ENCODE measurements around the gene SSR1. TPM values are rescaled to one million over a fixed set of nuclear protein-coding genes. Genes with fewer than 3 reads are reported as not detected.

SSR1 gene
- total and polyA plus RNA-seq, 2 donors from 2014 or later, result 40.4 to 163 TPM

DNA sequence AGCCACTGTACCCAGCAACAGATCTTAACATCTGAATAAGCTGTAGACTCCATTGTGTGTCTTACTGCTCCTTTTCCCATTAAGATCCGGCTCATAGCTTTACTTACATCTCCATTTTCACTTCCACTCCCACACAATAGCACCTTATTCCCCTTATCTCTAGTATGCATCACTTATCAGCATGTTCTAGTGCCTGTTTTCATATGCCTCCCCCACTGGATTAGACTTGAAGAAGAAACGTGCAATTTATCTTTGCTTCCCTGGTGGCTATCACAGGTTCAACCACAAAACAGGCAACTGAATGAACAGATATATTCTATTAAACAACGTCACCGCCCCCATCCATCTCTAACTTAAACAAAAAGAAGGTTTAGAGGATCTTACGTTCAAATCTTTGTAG lies 12.1 kb downstream of the SSR1 start:
- Histone ChIP-seq H3K27ac (ENCODE audit: low read depth in 2 of 2, low read length in 2 of 2) (no peak overlapping the region), H3K9ac (ENCODE audit: low read length in 3 of 3) (no peak overlapping the region), H3K9me3 (ENCODE audit: control insufficient read depth in 2 of 3, insufficient read depth in 1 of 3, low read length in 3 of 3) (no peaks in the 10 kb centered on the region), H3K4me1 (ENCODE audit: control insufficient read depth in 2 of 3, insufficient read depth in 2 of 3, low read depth in 1 of 3, low read length in 3 of 3) (no peaks in the 10 kb centered on the region), H3K36me3 (ENCODE audit: control insufficient read depth in 2 of 3, insufficient read depth in 3 of 3, low read length in 3 of 3) (peaks cover 4 to 52% (median 26%) of the 10 kb centered on the region in 3 donors), H3K27me3 (ENCODE audit: control insufficient read depth, insufficient read depth, low read length) (no peaks in the 10 kb centered on the region), H3K4me3 (ENCODE audit: low read length in 3 of 3) (no peak overlapping the region)
- intact Hi-C loops (cut with DNase I), result no loop called here
- no peak for DNase-seq
- FAIRE-seq, result no peak
- TF ChIP-seq, protein P1, sequence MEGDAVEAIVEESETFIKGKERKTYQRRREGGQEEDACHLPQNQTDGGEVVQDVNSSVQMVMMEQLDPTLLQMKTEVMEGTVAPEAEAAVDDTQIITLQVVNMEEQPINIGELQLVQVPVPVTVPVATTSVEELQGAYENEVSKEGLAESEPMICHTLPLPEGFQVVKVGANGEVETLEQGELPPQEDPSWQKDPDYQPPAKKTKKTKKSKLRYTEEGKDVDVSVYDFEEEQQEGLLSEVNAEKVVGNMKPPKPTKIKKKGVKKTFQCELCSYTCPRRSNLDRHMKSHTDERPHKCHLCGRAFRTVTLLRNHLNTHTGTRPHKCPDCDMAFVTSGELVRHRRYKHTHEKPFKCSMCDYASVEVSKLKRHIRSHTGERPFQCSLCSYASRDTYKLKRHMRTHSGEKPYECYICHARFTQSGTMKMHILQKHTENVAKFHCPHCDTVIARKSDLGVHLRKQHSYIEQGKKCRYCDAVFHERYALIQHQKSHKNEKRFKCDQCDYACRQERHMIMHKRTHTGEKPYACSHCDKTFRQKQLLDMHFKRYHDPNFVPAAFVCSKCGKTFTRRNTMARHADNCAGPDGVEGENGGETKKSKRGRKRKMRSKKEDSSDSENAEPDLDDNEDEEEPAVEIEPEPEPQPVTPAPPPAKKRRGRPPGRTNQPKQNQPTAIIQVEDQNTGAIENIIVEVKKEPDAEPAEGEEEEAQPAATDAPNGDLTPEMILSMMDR (IDR thresholded peaks at IDR 0.05; ENCODE audit: borderline replicate concordance, extremely low read depth, insufficient read depth), result no peak

- FAIRE-seq (no peak), DNase-seq (no peak)
- TF ChIP-seq, protein P1 (IDR thresholded peaks at IDR 0.05; ENCODE audit: borderline replicate concordance, extremely low read depth, insufficient read depth), result no peak
- no peaks in the 10 kb centered on the region for H3K4me1 ChIP-seq (ENCODE audit: control insufficient read depth in 2 of 3, insufficient read depth in 2 of 3, low read depth in 1 of 3, low read length in 3 of 3)
- intact Hi-C loops (cut with DNase I), result no loop called here
- H3K27me3 ChIP-seq (ENCODE audit: control insufficient read depth, insufficient read depth, low read length), result no peaks in the 10 kb centered on the region
- no peak overlapping the region for H3K27ac ChIP-seq (ENCODE audit: low read depth in 2 of 2, low read length in 2 of 2)
- peaks cover 2 to 46% (median 26%) of the 10 kb centered on the region in 3 donors for H3K36me3 ChIP-seq (ENCODE audit: control insufficient read depth in 2 of 3, insufficient read depth in 3 of 3, low read length in 3 of 3)
- no peak overlapping the region for H3K9ac ChIP-seq (ENCODE audit: low read length in 3 of 3)
- H3K9me3 ChIP-seq (ENCODE audit: control insufficient read depth in 2 of 3, insufficient read depth in 1 of 3, low read length in 3 of 3), result no peaks in the 10 kb centered on the region
- H3K4me3 ChIP-seq (ENCODE audit: low read length in 3 of 3), result no peak overlapping the region
These were observed 14.9 kb downstream of the SSR1 start for GRCh38 chr6:7298113-7298512.

- H3K27ac ChIP-seq (ENCODE audit: low read depth in 2 of 2, low read length in 2 of 2), result no peak overlapping the region
- H3K36me3 ChIP-seq (ENCODE audit: control insufficient read depth in 2 of 3, insufficient read depth in 3 of 3, low read length in 3 of 3), result peaks cover 2 to 48% (median 19%) of the 10 kb centered on the region in 3 donors
- no peaks in the 10 kb centered on the region for H3K4me1 ChIP-seq (ENCODE audit: control insufficient read depth in 2 of 3, insufficient read depth in 2 of 3, low read depth in 1 of 3, low read length in 3 of 3)
- H3K27me3 ChIP-seq (ENCODE audit: control insufficient read depth, insufficient read depth, low read length), result no peaks in the 10 kb centered on the region
- H3K4me3 ChIP-seq (ENCODE audit: low read length in 3 of 3), result no peak overlapping the region
- H3K9ac ChIP-seq (ENCODE audit: low read length in 3 of 3), result no peak overlapping the region
- no peaks in the 10 kb centered on the region for H3K9me3 ChIP-seq (ENCODE audit: control insufficient read depth in 2 of 3, insufficient read depth in 1 of 3, low read length in 3 of 3)
- DNase-seq, result no peak
- TF ChIP-seq, protein P1 (IDR thresholded peaks at IDR 0.05; ENCODE audit: borderline replicate concordance, extremely low read depth, insufficient read depth), result no peak
- intact Hi-C loops (cut with DNase I), result no loop called here
- no peak for FAIRE-seq
These were observed 16.4 kb downstream of the SSR1 start for GRCh38 chr6:7296602-7297001.

- FAIRE-seq (no peak), DNase-seq (no peak)
- no peak overlapping the region for H3K9ac ChIP-seq (ENCODE audit: low read length in 3 of 3)
- H3K4me3 ChIP-seq (ENCODE audit: low read length in 3 of 3), result no peak overlapping the region
- TF ChIP-seq, protein P1 (IDR thresholded peaks at IDR 0.05; ENCODE audit: borderline replicate concordance, extremely low read depth, insufficient read depth), result no peak
- H3K27me3 ChIP-seq (ENCODE audit: control insufficient read depth, insufficient read depth, low read length), result no peaks in the 10 kb centered on the region
- H3K36me3 ChIP-seq (ENCODE audit: control insufficient read depth in 2 of 3, insufficient read depth in 3 of 3, low read length in 3 of 3), result peaks cover 2 to 41% (median 17%) of the 10 kb centered on the region in 3 donors
- no peaks in the 10 kb centered on the region for H3K9me3 ChIP-seq (ENCODE audit: control insufficient read depth in 2 of 3, insufficient read depth in 1 of 3, low read length in 3 of 3)
- intact Hi-C loops (cut with DNase I), result no loop called here
- H3K4me1 ChIP-seq (ENCODE audit: control insufficient read depth in 2 of 3, insufficient read depth in 2 of 3, low read depth in 1 of 3, low read length in 3 of 3), result no peaks in the 10 kb centered on the region
- H3K27ac ChIP-seq (ENCODE audit: low read depth in 2 of 2, low read length in 2 of 2), result no peak overlapping the region
These were observed 17.1 kb downstream of the SSR1 start for GRCh38 chr6:7295916-7296315.

Measured in kidney (tissue), 14 donors.